Hepatocyte (in vitro differentiated cells): Measurements from ENCODE around the gene CLEC4F. TPM values are rescaled to one million over a fixed set of nuclear protein-coding genes. Genes with fewer than 3 reads are reported as not detected.

ENCODE experiments used
- DNase-seq: peaks from one replicate; pipeline ENCODE4 v3.0.0-alpha.2; 2016; ENCODE audit warnings: low spot score
- H2AFZ ChIP-seq: fragments of 200-600 bp; sonication (generic); 2 replicates; pipeline ENCODE4 v1.6.0; 2016; ENCODE audit warnings: antibody characterized with exemption, mild to moderate bottlenecking
- H3K27ac ChIP-seq: fragments of 200-600 bp; sonication (generic); 2 replicates; pipeline ENCODE4 v1.5.1; 2016; ENCODE audit warnings: mild to moderate bottlenecking
- H3K27me3 ChIP-seq: fragments of 200-600 bp; sonication (generic); 2 replicates; pipeline ENCODE4 v1.6.1; 2016
- H3K36me3 ChIP-seq: fragments of 200-600 bp; sonication (generic); replicated peaks from 2 replicates; pipeline ENCODE4 v1.5.1; 2016; ENCODE audit warnings: low read depth; ENCODE audit not compliant: insufficient read depth
- H3K4me1 ChIP-seq: fragments of 200-600 bp; sonication (generic); 2 replicates; pipeline ENCODE4 v1.5.1; 2016; ENCODE audit warnings: mild to moderate bottlenecking, moderate library complexity; ENCODE audit not compliant: insufficient read depth
- H3K4me2 ChIP-seq: fragments of 200-600 bp; sonication (generic); 2 replicates; pipeline ENCODE4 v1.6.0; 2016
- H3K4me3 ChIP-seq: fragments of 200-600 bp; sonication (generic); 2 replicates; pipeline ENCODE4 v1.5.1; 2016; ENCODE audit warnings: mild to moderate bottlenecking
- H3K79me2 ChIP-seq: fragments of 200-600 bp; sonication (generic); 2 replicates; pipeline ENCODE4 v1.6.0; 2017; ENCODE audit warnings: mild to moderate bottlenecking
- H3K9me2 ChIP-seq: fragments of 200-600 bp; sonication (generic); replicated peaks from 2 replicates; pipeline ENCODE4 v1.6.0; 2017; ENCODE audit warnings: mild to moderate bottlenecking; ENCODE audit not compliant: insufficient read depth
- H3K9me3 ChIP-seq: fragments of 200-600 bp; sonication (generic); 2 replicates; pipeline ENCODE4 v1.5.1; 2016; ENCODE audit warnings: low read depth, mild to moderate bottlenecking
- H4K20me1 ChIP-seq: fragments of 200-600 bp; sonication (generic); 2 replicates; pipeline ENCODE4 v1.6.0; 2016; ENCODE audit warnings: mild to moderate bottlenecking; ENCODE audit not compliant: insufficient read depth, poor library complexity, severe bottlenecking
- EZH2 ChIP-seq: fragments of 200-600 bp; sonication (generic); IDR thresholded peaks from 2 replicates; pipeline ENCODE4 v1.6.1; 2016; ENCODE audit warnings: antibody characterized with exemption, mild to moderate bottlenecking, borderline replicate concordance
- EZH2phosphoT487 ChIP-seq: fragments of 200-600 bp; sonication (generic); IDR thresholded peaks from one replicate; pipeline ENCODE4 v1.6.1; 2018; ENCODE audit warnings: antibody characterized with exemption, mild to moderate bottlenecking, low read depth, moderate library complexity; ENCODE audit not compliant: unreplicated experiment, severe bottlenecking
- WGBS: methylation state at CpG from one replicate; pipeline ENCODE4 v1.1.6; 2016; ENCODE audit warnings: low lambda C conversion rate; ENCODE audit errors: missing lambda C conversion rate; 5-methylcytosine and 5-hydroxymethylcytosine counted together
- polyA plus RNA-seq: library from polyadenylated mRNA; unstranded; fragments of >200 nt; fragmentation: Nextera tagmentation; extraction: Ambion mirVana; gene quantifications from 2 replicates; pipeline ENCODE4 v1.2.1, GENCODE V29; 2016
- total RNA-seq: library from RNA; depleted of rRNA; stranded (reverse); fragments of >200 nt; gene quantifications from 2 replicates; pipeline ENCODE4 v1.2.3, GENCODE V29; 2014
- TF ChIP-seq, protein P1 (sequence below): fragments of 200-600 bp; sonication (generic); IDR thresholded peaks from 2 replicates; pipeline ENCODE4 v1.5.1; 2016; ENCODE audit warnings: antibody characterized with exemption, mild to moderate bottlenecking; ENCODE audit not compliant: poor library complexity

Gene CLEC4F
- total and polyA plus RNA-seq, 2 experiments from 2014 or later: not detected

GRCh38 chr2:70850925-70851324 lies 30.5 kb upstream of the CLEC4F start:
- WGBS: 62% methylated on average over 2 of the region's 2 CpGs
- Histone ChIP-seq H3K4me3 (no peak overlapping the region), H3K4me1 (no peaks in the 10 kb centered on the region), H4K20me1 (no peaks in the 10 kb centered on the region), H3K79me2 (no peaks in the 10 kb centered on the region), H3K9me2 (no peaks in the 10 kb centered on the region), H2AFZ (no peak overlapping the region), H3K27ac (no peak overlapping the region), H3K36me3 (no peaks in the 10 kb centered on the region), H3K9me3 (no peaks in the 10 kb centered on the region), H3K27me3 (peaks cover 16% of the 10 kb centered on the region), H3K4me2 (no peak overlapping the region)
- no peak for DNase-seq
- no peak for TF ChIP-seq EZH2
- TF ChIP-seq, protein P1, sequence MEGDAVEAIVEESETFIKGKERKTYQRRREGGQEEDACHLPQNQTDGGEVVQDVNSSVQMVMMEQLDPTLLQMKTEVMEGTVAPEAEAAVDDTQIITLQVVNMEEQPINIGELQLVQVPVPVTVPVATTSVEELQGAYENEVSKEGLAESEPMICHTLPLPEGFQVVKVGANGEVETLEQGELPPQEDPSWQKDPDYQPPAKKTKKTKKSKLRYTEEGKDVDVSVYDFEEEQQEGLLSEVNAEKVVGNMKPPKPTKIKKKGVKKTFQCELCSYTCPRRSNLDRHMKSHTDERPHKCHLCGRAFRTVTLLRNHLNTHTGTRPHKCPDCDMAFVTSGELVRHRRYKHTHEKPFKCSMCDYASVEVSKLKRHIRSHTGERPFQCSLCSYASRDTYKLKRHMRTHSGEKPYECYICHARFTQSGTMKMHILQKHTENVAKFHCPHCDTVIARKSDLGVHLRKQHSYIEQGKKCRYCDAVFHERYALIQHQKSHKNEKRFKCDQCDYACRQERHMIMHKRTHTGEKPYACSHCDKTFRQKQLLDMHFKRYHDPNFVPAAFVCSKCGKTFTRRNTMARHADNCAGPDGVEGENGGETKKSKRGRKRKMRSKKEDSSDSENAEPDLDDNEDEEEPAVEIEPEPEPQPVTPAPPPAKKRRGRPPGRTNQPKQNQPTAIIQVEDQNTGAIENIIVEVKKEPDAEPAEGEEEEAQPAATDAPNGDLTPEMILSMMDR: no peak
- no peak for TF ChIP-seq EZH2phosphoT487

DNA sequence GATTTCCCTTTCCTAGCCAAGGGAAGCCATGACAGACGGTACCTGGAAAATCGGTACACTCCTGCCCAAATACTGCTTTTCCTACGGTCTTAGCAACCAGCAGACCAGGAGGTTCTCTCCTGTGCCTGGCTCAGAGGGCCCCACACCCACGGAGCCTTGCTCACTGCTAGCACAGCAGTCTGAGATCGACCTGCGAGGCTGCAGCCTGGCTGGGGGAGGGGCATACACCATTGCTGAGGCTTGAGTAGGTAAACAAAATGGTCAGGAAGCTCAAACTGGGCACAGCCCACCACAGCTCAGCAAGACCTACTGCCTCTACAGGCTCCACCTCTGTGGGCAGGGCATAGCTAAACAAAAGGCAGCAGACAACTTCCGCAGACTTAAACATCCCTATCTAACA lies 22.0 kb upstream of the CLEC4F start:
- no peak overlapping the region for H3K4me2 ChIP-seq
- H3K36me3 ChIP-seq: no peaks in the 10 kb centered on the region
- no peak overlapping the region for H2AFZ ChIP-seq
- no peaks in the 10 kb centered on the region for H3K79me2 ChIP-seq
- no peaks in the 10 kb centered on the region for H3K9me3 ChIP-seq
- no peak overlapping the region for H3K4me3 ChIP-seq
- DNase-seq: no peak
- no peaks in the 10 kb centered on the region for H4K20me1 ChIP-seq
- TF ChIP-seq, protein P1: no peak
- TF ChIP-seq EZH2phosphoT487 (no peak), EZH2 (no peak)
- H3K4me1 ChIP-seq: no peaks in the 10 kb centered on the region
- no peak overlapping the region for H3K27ac ChIP-seq
- 80% methylated on average over 7 of the region's 7 CpGs for WGBS
- H3K9me2 ChIP-seq: no peaks in the 10 kb centered on the region
- H3K27me3 ChIP-seq: peaks cover 14% of the 10 kb centered on the region

DNA sequence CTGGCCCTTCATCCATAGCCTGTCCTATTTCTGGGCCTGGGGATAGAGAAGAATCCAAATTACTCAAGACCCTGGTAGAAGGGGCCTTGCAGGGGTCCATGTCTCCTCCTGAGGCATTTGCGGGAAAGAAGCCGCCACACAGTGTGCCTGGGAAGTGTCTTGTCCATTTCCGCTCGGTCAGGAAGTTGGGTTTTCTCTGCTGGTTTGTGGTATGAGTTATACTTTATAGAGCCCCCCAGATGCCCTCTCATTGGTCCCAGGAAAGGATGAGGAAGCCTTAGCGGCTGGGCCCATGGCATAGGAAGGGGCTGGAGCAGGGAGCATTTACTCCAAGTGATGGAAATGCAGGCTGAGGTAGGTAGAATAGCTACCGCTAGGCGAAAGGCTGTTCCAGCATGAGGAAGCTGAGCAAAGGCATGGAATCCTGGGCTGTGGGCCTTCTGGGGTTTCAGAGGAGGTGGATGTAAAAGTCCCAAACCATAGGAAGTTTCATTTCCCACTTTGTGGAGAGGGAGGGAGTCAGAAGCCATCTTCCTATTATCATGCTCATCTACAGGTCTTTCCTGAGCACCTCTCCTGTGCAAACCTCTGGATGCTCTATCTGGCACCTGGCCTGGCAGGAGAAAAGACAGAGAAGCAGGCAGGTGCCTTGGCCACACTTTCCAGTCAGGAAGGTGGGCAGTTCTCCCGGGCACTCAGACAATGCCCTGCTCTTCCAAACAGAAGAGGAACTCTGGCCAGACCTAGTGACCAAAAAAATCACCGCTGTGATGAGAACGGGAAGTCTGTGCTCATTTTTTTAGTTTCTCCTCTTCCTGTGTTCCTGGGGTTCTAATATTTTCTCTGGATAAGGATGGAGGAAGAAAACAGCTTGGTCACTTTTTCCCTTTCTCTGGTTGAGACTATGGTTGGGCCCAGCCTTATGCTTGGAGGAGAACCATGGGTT lies 17.9 kb upstream of the CLEC4F start:
- Histone ChIP-seq H3K27ac (no peak overlapping the region), H3K4me2 (no peak overlapping the region), H3K36me3 (no peaks in the 10 kb centered on the region), H3K4me1 (no peaks in the 10 kb centered on the region), H3K27me3 (peaks cover 10% of the 10 kb centered on the region), H3K79me2 (no peaks in the 10 kb centered on the region), H3K9me2 (no peaks in the 10 kb centered on the region), H3K4me3 (no peak overlapping the region), H3K9me3 (no peaks in the 10 kb centered on the region), H4K20me1 (no peaks in the 10 kb centered on the region), H2AFZ (no peak overlapping the region)
- WGBS: 92% methylated on average over 10 of the region's 10 CpGs
- DNase-seq: no peak
- no peak for TF ChIP-seq EZH2
- TF ChIP-seq EZH2phosphoT487: no peak
- TF ChIP-seq, protein P1: no peak
